Superior temporal gyrus (tissue), 1 donor: Measurements from ENCODE around the gene PEX14.
A peak's percentile ranks its signal among the peaks of the same experiment; 100 is the strongest.

Experiments used
- DNase-seq: peaks from one replicate; pipeline ENCODE4 v3.0.0-alpha.2; 2016; ENCODE audit errors: extremely low spot score

The PEX14 gene

GRCh38 chr1:10592373-10592772 lies 117.6 kb downstream of the PEX14 start:
- no peak for DNase-seq

- DNase-seq, result no peak
Measured at GRCh38 chr1:10593750-10594149, 119.0 kb downstream of the PEX14 start.

GRCh38 chr1:10594595-10595223 lies 120.0 kb downstream of the PEX14 start:
- DNase-seq, result no peak

- DNase-seq, result no peak
Measured at GRCh38 chr1:10596780-10597179, 122.0 kb downstream of the PEX14 start.

- DNase-seq, result no peak
Measured at GRCh38 chr1:10597492-10598388, 123.0 kb downstream of the PEX14 start.

- peak; percentile 75 for DNase-seq
Measured at GRCh38 chr1:10598389-10598702, 123.6 kb downstream of the PEX14 start.

- no peak for DNase-seq
Measured at GRCh38 chr1:10599194-10599861, 124.6 kb downstream of the PEX14 start.

GRCh38 chr1:10601342-10602070 lies 126.8 kb downstream of the PEX14 start:
- no peak for DNase-seq

GRCh38 chr1:10602936-10603335 lies 128.2 kb downstream of the PEX14 start:
- DNase-seq, result no peak

- DNase-seq, result no peak
Measured at GRCh38 chr1:10604966-10605365, 130.2 kb downstream of the PEX14 start.

- no peak for DNase-seq
Measured at GRCh38 chr1:10606064-10606463, 131.3 kb downstream of the PEX14 start.

- no peak for DNase-seq
Measured at GRCh38 chr1:10607228-10607627, 132.5 kb downstream of the PEX14 start.

GRCh38 chr1:10608690-10609089 lies 133.9 kb downstream of the PEX14 start:
- DNase-seq, result no peak

- DNase-seq, result no peak
Measured at GRCh38 chr1:10610901-10611600, 136.3 kb downstream of the PEX14 start.

GRCh38 chr1:10612436-10613160 lies 137.8 kb downstream of the PEX14 start:
- DNase-seq, result no peak

GRCh38 chr1:10613340-10613739 lies 138.6 kb downstream of the PEX14 start:
- no peak for DNase-seq

GRCh38 chr1:10613861-10614260 lies 139.1 kb downstream of the PEX14 start:
- no peak for DNase-seq

GRCh38 chr1:10614377-10615225 lies 139.9 kb downstream of the PEX14 start:
- DNase-seq, result no peak

GRCh38 chr1:10615332-10615731 lies 140.6 kb downstream of the PEX14 start:
- peak; percentile 75 for DNase-seq
